ENCODE data around the gene RSPH3.
"Not testable (repeated sequence)": the region's sequence is repeated elsewhere in the genome, so short reads cannot be mapped to it uniquely, and the experiment has no call there.

Gene RSPH3

DNA sequence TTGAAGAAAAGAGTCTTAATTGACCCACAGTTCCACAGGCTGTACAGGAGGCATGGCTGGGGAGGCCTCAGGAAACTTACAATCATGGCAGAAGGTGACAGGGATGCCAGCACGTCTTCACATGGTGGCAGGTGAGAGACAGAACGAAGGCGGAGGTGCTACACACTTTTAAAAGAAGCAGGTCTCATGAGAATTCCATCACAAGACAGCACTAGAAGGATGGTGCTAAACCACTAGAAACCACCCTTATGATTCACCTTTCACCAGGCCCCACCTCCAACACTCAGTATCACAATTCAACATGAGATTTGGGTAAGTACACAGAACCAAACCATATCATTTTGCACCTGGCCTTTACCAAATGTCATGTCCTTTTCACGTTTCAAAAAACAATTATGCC, 23.9 kb upstream of the RSPH3 start:
- DNase-seq: no peak

DNA sequence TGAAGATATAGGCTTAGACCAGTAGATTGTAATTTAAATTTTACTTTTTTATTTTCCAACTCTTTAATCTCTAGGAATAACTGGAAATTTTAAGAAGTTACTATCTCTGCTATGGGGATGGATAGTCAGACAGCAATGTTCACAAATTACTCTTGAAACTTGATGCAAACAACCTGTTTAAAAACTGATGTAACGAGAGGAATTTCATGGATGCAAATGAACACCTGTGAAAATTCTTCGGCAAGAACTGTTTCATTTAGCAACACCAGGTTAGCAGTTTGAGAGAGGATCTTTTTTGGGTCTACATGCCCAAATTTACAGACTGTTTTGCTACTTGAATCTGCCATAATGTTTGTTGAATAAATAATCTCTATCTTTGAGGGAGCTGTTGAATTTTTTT, 20.0 kb upstream of the RSPH3 start:
- no peak for DNase-seq

DNA sequence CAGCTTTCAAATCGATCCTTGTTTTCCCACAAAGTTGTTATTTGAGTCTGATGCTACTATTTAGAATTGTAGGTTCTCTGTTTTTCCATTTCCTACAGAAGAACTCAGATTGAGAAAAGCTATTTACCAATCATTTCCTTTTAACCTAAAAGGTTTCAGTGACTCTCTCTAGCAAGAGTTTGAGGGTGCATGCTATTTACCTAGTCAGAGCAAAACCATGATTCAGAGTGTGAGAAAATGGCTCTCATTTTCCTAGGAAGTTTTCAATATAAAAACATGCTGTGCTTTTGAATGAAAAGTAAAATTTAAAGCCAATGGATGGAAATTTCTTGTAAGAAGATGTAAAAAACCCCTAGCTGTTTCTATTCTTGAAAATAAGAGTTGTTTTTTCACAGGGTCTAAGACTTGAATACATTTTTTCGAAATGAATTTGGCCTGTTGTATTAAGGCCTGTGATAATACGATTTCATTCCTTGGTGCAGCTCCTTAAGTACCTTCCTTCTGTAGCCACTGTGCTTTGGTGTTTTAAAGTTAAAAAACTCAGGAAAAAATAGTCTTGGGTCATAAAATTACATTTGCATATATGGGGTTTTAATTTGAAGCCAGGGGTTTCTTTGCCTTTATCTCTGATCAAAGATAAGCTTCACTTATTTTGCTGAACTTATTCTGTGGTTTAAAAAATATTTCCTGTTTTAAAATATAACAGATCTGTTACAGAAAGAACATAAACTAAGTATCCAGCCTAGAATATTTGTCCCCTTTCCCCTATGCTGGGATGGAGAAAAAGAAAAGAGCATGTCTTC, 18.0 kb upstream of the RSPH3 start:
- DNase-seq: no peak

DNA sequence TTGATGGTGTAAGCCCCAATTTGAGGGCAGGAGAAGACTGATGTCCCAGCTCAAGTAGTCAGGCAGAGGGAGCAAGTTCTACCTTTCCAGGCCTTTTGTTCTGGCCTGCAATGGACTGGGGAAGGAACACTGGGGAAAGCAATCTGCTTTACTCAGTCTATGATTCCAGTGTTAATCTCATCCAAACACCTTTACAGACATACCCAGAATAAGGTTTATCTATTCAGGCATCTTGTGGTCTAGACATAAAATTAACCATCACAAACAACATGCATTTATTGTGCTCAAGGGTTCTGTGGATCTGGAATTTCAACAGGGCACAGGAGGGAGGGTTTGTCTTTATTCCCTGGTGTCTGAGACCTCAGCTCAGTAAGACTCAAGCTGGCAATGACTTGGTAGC, 14.4 kb upstream of the RSPH3 start:
- DNase-seq: no peak

DNA sequence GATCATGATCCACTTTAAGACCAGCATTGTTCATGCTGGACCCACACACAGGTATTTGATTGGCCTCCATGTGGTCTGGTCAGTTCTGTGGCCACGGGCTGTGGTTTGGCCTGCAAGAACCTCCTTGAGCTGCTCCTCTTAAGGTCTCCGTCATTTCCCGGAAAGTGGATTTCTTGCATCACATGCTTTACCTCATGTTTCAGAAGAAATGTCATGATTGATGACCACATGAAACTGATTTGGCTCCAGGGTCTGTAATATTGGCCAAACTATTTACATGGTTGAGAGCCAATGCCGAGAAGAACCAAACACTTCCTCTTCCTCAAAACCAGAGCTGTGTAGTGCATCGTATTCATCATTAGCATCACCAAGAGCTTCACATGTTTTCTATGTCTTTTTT, 13.2 kb upstream of the RSPH3 start:
- peak; percentile 23 to 41 for DNase-seq

DNA sequence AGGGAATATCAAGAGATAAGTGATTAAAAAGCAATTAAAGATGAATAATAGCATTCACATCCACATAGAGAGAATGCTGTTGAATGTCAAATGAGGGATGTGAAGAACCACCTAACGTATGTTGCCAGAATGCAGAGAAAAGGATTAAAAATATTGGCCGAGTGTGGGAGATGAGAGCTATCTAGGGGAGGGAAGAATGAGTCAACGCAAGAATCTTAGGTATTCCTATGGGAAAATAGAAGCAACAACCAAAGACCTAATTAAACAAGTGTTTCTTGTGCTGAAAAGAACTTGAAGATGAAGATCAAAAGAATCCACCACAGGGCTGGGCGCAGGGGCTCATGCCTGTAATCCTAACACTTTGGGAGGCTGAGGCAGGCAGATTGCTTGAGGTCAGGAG, 12.2 kb upstream of the RSPH3 start:
- DNase-seq: no peak

DNA sequence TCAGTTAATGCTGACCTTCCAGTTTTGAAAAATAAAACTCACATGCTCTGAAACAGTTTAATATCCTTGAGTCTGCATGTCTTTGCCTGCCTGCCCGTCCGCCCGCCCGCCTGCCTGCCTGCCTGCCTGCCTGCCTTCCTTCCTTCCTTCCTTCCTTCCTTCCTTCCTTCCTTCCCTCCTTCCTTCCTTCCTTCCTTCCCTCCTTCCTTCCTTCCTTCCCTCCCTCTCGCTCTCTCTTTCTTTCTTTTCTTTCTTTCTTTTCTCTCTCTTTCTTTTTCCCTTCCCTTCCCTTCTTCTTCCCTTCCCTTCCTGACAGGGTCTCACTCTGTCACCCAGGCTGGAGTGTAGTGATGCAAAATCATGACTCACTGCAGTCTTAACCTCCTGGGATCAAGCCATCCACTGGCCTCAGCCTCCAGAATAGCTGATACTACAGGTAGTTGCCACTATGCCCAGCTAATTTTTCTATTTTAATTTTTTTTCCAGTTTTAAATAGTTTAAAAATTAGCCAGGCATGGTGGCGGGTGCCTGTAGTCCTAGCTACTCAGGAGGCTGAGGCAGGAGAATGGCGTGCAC, 10.1 kb upstream of the RSPH3 start:
- DNase-seq: not testable (repeated sequence)

DNA sequence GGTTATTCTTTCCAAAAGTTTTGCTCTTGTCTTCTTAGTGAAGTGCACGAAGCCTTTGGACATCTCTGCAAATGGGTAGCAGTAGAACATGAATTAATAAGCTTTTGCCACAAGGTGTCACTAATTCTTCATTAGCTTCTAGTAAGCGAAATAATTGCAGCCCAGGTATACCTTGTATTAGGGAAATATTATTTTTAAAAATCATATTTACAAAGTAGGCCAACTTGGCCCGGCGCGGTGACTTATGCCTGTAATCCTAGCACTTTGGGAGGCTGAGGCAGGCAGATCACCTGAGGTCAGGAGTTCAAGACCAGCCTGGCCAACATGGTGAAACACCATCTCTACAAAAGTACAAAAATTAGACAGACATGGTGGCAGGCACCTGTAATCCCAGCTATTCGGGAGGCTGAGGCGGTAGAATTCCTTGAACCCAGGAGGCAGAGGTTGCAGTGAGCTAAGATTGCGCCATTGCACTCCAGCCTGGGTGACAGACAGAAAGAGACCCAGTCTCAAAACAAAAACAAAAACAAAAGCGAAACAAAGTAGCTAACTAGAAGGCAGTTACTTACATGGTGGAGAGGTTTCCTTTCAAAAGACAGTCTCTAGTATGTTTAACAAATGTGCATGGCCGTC, 8.8 kb upstream of the RSPH3 start:
- peak; percentile 52 to 63 for DNase-seq

DNA sequence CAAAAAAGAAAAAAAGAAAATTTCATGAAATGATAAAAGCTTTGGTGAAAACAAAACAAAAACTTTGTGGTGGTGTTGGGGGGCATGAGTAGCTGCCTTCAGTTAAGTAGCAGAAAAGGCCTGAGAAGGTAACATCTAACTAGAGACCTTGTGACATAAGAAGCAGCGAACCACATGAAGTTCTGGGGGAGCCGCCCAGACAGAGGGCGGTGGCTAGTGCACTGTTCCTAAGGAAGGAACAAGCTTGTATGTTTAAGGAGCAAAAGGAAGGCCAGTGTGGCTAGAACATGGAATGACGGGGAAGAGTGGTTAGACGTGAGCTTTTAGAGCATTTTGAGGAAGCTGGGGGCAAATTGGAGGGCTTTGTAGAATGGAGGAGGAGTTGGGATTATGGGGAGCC, 7.5 kb upstream of the RSPH3 start:
- DNase-seq: no peak

DNA sequence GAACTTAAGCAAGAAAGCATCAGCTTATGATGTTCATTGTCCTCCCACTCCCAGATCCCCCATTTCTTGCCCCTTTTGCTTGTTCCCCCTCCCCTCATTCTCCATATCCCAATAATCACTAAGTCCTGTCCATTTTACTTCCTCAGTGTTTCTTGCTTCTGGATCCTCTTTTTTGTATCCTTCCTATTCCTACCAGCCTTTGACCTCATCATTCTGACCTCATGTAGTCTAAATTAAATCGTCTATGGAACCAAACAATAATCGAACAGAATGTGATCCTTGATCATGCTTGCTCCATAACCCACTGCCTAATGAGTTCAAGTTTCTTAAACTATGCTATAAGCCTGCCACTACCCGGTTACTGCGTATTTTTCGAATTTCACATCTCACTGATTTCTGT, 5.4 kb upstream of the RSPH3 start:
- peak in 1 of 2 donors; percentile 24 for DNase-seq

DNA sequence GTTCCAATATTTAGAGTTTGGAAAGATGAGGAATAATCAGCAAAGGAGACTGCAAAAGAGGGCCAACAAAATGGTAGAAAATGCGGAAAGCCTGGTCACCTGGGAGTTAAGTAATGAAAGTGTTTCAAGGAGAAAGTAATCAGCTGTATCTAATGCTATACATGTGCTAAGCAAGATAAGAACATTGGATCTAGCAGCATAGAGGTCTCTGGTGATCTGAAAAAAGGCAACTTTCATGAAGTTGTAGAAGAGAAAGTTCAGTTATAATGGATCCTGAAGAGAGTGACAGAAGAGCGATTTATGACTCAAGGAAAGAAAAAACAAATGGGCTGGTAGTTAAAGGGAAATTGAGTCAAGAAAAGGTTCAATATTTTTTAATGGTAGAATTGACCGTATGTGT, 4.6 kb upstream of the RSPH3 start:
- no peak for DNase-seq

DNA sequence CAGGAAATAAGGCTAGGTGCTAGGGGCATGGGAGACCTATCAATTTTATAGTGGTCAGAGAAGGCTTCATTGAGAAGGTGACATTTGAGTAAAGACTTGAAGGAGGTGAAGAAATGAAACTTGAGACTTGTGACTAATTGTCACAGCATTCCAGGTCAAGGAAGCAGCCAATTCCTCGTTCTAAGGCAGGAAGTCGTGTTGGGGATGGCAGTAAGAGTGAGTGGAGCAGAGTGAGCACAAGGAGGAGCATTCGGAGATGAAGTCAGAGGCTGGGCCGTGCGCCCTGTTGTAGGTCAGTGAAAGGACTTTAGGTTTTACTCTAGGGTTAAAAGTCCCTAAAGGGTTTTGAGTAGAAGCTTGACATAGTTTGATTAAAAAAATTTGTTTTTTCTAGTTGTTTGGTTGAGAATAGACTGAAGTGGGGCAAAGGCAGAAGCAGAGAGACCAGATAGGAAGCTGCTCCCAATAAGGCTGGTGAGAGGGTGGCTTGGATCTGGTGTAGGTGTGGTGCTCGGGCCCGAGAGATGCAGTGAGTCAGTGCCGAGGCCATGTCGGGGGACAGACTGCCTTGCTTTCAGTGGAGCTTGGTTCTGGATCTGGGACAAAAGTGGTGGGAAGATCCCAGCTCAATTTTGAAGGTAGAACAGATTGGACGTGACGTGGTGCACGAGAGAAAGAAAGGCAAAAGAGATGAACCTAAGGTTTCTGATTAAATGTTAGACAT, 2.6 kb upstream of the RSPH3 start:
- peak in 1 of 2 donors; percentile 29 for DNase-seq

DNA sequence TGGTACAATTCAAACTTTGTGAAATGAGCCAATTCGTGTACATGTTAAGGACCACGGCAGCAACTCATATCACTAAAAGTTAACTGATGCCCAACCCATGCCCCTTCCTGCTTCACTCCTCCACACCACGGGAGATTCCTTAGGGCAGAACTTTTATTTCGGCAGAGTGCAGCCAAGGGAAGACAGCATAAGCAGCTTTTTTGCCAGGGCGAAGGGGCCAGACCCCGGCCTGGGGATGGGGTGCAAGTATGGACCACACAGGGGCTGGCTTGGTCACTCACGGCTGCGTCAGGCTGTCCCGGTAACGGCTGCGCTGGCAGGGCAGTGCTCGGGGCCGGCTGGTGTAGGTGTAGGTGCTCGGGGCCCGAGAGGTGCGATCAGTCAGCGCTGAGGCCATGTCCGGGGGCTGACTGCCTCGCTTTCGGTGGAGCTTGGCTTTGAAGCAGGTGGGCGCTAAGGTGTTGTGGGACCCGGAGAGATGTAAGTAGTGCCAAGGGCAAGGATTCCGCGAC, 792 bp downstream of the RSPH3 start:
- no peak for DNase-seq

DNA sequence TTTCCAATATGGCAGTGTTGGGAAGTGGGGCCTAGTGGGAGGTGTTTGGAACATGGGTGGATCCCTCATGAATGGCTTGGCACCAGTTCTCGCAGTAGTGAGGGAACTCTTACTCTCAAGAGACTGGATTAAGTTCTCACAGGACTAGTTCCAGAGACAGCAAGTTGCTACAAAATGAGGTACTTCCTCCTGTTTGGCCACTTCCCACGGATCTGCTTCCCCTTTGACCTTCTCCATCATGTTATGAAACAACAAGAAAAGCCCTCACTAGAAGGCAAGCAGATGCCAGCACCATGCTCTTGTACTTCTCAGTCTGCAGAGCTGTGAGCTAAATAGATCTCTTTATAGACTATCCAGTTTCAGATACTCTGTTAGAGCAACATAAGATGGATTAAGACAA, 3.1 kb downstream of the RSPH3 start:
- peak; percentile 84 to 89 for DNase-seq

DNA sequence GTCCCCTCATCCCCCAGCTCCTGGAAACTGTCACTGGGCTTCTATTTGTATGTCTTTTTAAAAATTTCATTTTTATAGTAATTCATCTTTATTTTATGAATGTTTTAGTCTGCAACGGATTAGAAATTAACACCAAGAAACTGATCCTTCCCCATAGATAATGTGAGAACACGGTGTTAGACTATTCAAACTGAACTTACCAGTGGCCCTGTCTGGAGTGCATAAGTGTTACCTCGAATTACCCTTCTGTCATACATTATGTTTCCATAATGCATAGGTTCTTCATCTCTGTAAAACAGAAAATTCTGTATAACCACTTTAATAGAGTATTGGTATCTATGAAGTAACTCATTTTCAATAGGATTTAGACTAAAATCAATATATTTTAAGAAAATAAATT, 6.4 kb downstream of the RSPH3 start:
- no peak for DNase-seq

DNA sequence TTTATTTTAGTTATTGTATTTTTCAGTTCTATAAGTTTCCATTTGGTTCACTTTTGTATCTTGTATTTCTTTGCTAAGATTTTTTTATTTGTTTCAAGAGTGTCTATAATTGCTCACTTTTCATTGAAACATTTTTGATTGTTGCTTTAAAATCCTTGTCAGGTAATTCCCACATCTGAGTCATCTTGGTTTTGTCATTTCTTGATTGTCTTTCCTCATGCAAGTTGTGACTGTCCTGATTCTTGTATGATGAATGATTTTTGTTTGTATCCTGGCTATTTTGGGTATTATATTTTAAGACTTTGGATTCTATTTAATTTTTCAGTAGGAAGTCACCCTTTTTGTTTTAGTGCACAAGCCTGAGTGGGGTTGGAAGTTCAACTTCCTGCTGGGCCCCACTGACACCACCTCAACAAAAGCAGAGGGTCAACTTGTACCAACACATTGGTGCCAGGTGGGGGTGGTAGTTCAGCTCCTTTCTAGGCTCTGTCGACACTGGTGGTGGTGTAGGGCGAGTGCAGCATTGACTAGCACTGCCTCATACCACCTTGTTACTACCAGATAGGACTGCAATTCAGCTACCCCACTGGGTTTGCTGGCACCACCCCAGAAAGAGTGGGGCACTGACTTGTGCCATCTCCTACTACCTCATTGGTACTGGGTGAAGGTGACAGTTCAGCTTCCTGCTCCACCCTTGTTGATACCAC, 8.8 kb downstream of the RSPH3 start:
- DNase-seq: no peak

DNA sequence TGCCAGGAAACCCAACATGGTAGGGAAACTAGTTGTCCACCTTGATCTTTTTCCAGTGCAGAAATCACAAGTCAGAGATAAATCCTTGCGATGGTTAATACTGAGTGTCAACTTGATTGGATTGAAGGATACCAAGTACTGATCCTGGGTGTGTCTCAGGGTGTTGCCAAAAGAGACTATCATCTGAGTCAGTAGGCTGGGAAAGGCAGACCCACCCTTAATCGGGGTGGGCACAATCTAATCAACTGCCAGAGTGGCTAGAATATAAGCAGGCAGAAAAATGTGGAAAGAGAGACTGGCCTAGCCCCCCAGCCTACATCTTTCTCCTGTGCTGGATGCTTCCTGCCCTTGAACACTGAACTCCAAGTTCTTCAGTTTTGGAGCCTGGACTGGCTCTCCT, 10.3 kb downstream of the RSPH3 start:
- not testable (repeated sequence) for DNase-seq

DNA sequence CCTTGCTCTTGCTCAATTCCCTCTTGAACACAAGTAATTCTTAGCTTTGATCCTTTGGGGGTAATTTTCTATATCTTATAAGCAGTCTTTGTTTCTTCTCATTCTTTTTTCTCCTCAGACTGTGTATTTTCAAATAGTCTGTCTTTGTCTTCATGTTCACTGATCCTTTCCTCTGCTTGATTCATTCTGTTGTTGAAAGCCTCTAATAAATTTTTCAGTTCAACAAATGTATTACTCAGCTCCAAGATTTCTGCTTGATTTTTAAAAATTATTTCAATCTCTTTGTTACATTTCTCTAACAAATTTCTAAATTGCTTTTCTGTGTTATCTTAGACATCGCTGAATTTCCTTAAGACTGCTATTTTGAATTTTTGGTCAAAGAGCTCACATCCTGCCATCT, 11.5 kb downstream of the RSPH3 start:
- DNase-seq: no peak

DNA sequence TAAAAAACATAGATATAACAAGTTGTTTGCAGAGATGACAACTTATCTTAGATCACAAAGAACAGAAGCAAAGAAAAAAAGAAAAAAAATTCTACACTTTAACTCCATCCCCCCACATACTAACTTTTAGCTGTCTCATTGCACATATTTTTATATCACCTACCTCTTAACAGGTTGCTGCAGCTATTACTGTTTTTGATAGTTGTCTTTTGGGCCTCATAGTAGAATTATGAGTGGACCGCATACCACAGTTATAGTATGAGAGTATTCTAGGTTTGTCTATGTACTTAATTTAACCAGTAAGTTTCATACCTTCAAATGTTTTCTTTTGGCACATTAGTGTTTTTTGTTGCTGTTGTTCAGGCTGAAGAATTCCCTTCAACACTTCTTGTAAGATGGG, 12.3 kb downstream of the RSPH3 start:
- DNase-seq: no peak

DNA sequence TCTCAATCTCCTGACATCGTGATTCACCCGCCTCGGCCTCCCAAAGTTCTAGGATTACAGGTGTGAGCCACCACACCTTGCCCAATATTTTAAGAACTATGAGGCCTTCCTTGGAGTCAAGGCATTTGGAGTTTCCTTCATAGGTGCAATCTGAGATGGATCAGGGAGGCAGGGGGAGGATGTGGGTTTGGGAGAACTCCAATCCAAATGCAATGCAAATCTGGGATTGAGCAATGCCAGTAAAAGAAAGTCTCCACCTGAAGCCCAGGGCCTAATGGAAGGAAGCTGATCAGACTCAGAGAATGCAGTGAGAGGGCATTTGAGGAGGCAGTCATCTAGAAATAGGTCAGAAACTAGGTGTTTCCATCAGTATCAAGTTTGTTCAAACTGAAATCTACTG, 21.2 kb downstream of the RSPH3 start:
- DNase-seq: no peak

DNA sequence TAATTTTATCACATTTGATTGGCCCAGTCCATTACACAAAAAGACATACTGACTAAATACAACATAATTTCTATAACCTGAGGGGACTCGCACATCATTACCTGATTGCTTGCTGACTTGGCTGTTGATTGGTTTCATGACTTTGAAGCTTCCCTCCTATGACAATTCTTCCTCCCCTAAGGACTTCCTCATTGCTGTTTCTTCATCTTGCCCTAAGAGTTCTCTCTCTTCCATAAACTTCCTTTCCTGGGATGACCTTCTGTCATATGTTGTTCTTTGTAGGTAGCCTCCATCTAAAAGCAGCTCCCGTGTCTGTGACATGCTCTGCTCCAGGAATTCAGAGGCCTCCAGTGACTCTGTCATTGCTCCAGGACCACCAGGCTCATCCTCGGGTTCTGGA, 22.6 kb downstream of the RSPH3 start:
- no peak for DNase-seq

Data from inflammatory macrophage (primary cell).